HUES6 (cell line): ENCODE data around the gene DMRTB1.
"Not testable (repeated sequence)": the region's sequence is repeated elsewhere in the genome, so short reads cannot be mapped to it uniquely, and the experiment has no call there.

Experiments
- H3K27ac ChIP-seq: 2 replicates; pipeline ENCODE4 v1.7.0; 2013; ENCODE audit warnings: low read depth, mild to moderate bottlenecking, low read length, inconsistent platforms
- H3K27me3 ChIP-seq: 2 replicates; pipeline ENCODE4 v1.6.1; 2013; ENCODE audit warnings: low read length; ENCODE audit not compliant: control insufficient read depth, insufficient read depth
- H3K36me3 ChIP-seq: 2 replicates; pipeline ENCODE4 v1.6.1; 2013; ENCODE audit warnings: low read length; ENCODE audit not compliant: control insufficient read depth, insufficient read depth
- H3K4me1 ChIP-seq: 2 replicates; pipeline ENCODE4 v1.6.1; 2013; ENCODE audit warnings: low read length; ENCODE audit not compliant: control insufficient read depth, insufficient read depth
- H3K4me3 ChIP-seq: 2 replicates; pipeline ENCODE4 v1.5.1; 2013; ENCODE audit warnings: low read depth, low read length
- H3K9ac ChIP-seq: one replicate; pipeline ENCODE4 v1.6.1; 2013; ENCODE audit warnings: mild to moderate bottlenecking, low read length
- H3K9me3 ChIP-seq: 2 replicates; pipeline ENCODE4 v1.6.1; 2013; ENCODE audit warnings: low read depth, low read length; ENCODE audit not compliant: control insufficient read depth, insufficient read depth

The DMRTB1 gene

DNA sequence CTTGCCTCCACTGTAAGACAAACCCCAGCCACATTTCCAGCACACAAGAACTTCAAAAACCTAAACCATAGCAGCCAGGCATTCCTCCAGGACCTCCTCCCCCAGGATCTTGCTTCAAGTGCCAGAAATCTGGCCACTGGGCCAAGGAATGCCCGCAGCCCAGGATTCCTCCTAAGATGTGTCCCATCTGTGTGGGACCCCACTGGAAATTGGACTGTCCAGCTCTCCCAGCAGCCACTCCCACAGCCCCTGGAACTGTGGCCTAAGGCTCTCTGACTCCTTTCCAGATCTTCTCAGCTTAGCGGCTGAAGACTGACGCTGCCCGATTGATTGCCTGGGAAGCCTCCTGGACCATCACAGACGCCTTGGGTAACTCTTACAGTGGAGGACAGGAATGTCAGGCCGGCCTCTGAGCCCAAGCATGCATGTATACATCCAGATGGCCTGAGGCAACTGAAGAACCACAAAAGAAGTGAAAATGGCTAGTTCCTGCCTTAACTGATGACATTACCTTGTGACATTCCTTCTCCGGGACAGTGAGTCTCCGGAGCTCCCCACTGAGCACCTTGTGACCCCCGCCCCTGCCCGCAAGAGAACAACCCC lies 24.7 kb upstream of the DMRTB1 start:
- Histone ChIP-seq H3K27ac (peak overlapping the region; percentile 98; the same call in 1 of the 2 replicates), H3K4me1 (peaks cover 49% of the 10 kb centered on the region), H3K9me3 (peaks cover 20% of the 10 kb centered on the region), H3K4me3 (peak overlapping the region; percentile 59; the same call in 1 of the 2 replicates), H3K9ac (peak overlapping the region; percentile 93)
- H3K36me3 ChIP-seq, H3K27me3 ChIP-seq: not testable (repeated sequence)

GRCh38 chr1:53435151-53435550 lies 24.0 kb upstream of the DMRTB1 start:
- Histone ChIP-seq H3K27ac (peak overlapping the region; percentile 98; the same call in 1 of the 2 replicates), H3K36me3 (peaks cover 7% of the 10 kb centered on the region; the same call in 1 of the 2 replicates), H3K9me3 (peaks cover 20% of the 10 kb centered on the region)

GRCh38 chr1:53438427-53439336 lies 20.5 kb upstream of the DMRTB1 start:
- peaks cover 17% of the 10 kb centered on the region for H3K9me3 ChIP-seq
- H3K27me3 ChIP-seq, result no peaks in the 10 kb centered on the region
- H3K4me3 ChIP-seq, result peak overlapping the region; percentile 50
- H3K27ac ChIP-seq, result no peak overlapping the region; the same call in 1 of the 2 replicates
- H3K36me3 ChIP-seq, result peaks cover 7% of the 10 kb centered on the region; the same call in 1 of the 2 replicates
- H3K9ac ChIP-seq, result peak overlapping the region; percentile 81
- peaks cover 42% of the 10 kb centered on the region for H3K4me1 ChIP-seq

More at GRCh38 chr1:53435151-53435550, 24.0 kb upstream of the DMRTB1 start:
- no peaks in the 10 kb centered on the region for H3K27me3 ChIP-seq
- H3K9ac ChIP-seq, result peak overlapping the region; percentile 93
- H3K4me3 ChIP-seq, result peak overlapping the region; percentile 59; the same call in 1 of the 2 replicates
- peaks cover 45% of the 10 kb centered on the region for H3K4me1 ChIP-seq

GRCh38 chr1:53439337-53440207 lies 19.6 kb upstream of the DMRTB1 start:
- H3K4me1 ChIP-seq, result peaks cover 37% of the 10 kb centered on the region

DNA sequence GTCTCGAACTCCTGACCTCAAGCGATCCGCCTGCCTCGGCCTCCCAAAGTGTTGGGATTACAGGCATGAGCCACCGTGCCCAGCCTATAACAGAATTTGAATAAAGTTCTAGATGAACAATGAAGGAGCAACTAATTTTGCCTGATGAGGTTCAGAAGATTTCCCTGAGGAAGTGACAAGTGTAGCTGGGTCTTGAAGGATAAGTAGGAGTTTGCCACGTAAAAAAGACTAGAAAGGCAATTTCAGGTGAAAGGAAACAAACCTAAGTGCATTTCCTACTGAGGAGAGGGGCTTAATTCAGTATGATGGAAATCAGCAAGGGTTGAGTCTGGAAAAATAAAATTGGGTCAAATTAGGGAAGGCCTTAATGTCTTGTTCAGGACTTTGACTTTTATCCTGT lies 18.6 kb upstream of the DMRTB1 start:
- H3K36me3 ChIP-seq, result peaks cover 7% of the 10 kb centered on the region; the same call in 1 of the 2 replicates
- H3K4me3 ChIP-seq, result no peak overlapping the region
- no peaks in the 10 kb centered on the region for H3K27me3 ChIP-seq
- H3K27ac ChIP-seq, result no peak overlapping the region
- peak overlapping the region; percentile 47 for H3K9ac ChIP-seq
- H3K9me3 ChIP-seq, result peaks cover 18% of the 10 kb centered on the region
- peaks cover 33% of the 10 kb centered on the region for H3K4me1 ChIP-seq

More at GRCh38 chr1:53439337-53440207, 19.6 kb upstream of the DMRTB1 start:
- Histone ChIP-seq H3K4me3 (peak overlapping the region; percentile 50), H3K27ac (no peak overlapping the region; the same call in 1 of the 2 replicates), H3K36me3 (peaks cover 7% of the 10 kb centered on the region; the same call in 1 of the 2 replicates), H3K9me3 (peaks cover 16% of the 10 kb centered on the region), H3K9ac (peak overlapping the region; percentile 81), H3K27me3 (no peaks in the 10 kb centered on the region)

DNA sequence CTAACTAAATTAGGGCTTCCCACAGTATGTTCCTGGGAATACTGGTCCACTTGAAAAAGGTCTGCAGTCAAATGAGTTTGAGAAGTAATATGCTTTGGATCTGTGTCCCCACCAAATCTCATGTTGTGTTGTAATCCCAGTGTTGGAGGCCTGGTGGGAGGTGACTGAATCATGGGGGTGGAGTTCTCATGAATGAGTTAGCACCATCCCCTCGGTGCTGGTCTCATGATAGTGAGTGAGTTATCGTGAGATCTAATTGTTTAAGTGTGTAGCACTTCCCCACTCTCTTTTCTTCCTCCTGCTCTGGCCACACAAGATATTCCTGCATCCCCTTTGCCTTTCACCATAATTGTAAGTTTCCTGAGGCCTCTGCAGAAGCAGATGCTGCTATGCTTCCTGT lies 16.9 kb upstream of the DMRTB1 start:
- Histone ChIP-seq H3K9ac (peak overlapping the region; percentile 54), H3K27ac (peak overlapping the region; percentile 41; the same call in 1 of the 2 replicates), H3K4me3 (no peak overlapping the region), H3K4me1 (peaks cover 26% of the 10 kb centered on the region), H3K36me3 (peaks cover 7% of the 10 kb centered on the region; the same call in 1 of the 2 replicates), H3K27me3 (no peaks in the 10 kb centered on the region), H3K9me3 (peaks cover 21% of the 10 kb centered on the region)

- Histone ChIP-seq H3K9me3 (peaks cover 6% of the 10 kb centered on the region; the same call in 1 of the 2 replicates), H3K4me1 (peaks cover 54% of the 10 kb centered on the region), H3K36me3 (no peaks in the 10 kb centered on the region), H3K27me3 (no peaks in the 10 kb centered on the region), H3K9ac (no peak overlapping the region), H3K4me3 (no peak overlapping the region), H3K27ac (no peak overlapping the region; the same call in 1 of the 2 replicates)
These were observed 13.1 kb upstream of the DMRTB1 start for GRCh38 chr1:53446051-53446450.

GRCh38 chr1:53447413-53447812 lies 11.8 kb upstream of the DMRTB1 start:
- no peaks in the 10 kb centered on the region for H3K36me3 ChIP-seq
- H3K27me3 ChIP-seq, result no peaks in the 10 kb centered on the region
- peak overlapping the region; percentile 61 for H3K9ac ChIP-seq

GRCh38 chr1:53448241-53448841 lies 10.9 kb upstream of the DMRTB1 start:
- H3K4me1 ChIP-seq, result peaks cover 43% of the 10 kb centered on the region
- peak overlapping the region; percentile 85 for H3K9ac ChIP-seq
- peak overlapping the region; percentile 96 for H3K27ac ChIP-seq
- H3K27me3 ChIP-seq, result no peaks in the 10 kb centered on the region
- no peaks in the 10 kb centered on the region for H3K36me3 ChIP-seq
- H3K4me3 ChIP-seq, result peak overlapping the region; percentile 24; the same call in 1 of the 2 replicates
- peaks cover 6% of the 10 kb centered on the region; the same call in 1 of the 2 replicates for H3K9me3 ChIP-seq

More at GRCh38 chr1:53447413-53447812, 11.8 kb upstream of the DMRTB1 start:
- peak overlapping the region; percentile 96 for H3K27ac ChIP-seq
- H3K4me1 ChIP-seq, result peaks cover 46% of the 10 kb centered on the region
- H3K9me3 ChIP-seq, result peaks cover 6% of the 10 kb centered on the region; the same call in 1 of the 2 replicates
- no peak overlapping the region for H3K4me3 ChIP-seq

- peak overlapping the region; percentile 24; the same call in 1 of the 2 replicates for H3K4me3 ChIP-seq
- peak overlapping the region; percentile 96 for H3K27ac ChIP-seq
- H3K36me3 ChIP-seq, result no peaks in the 10 kb centered on the region
- peaks cover 6% of the 10 kb centered on the region; the same call in 1 of the 2 replicates for H3K9me3 ChIP-seq
- peak overlapping the region; percentile 85 for H3K9ac ChIP-seq
- H3K4me1 ChIP-seq, result peaks cover 46% of the 10 kb centered on the region
- no peaks in the 10 kb centered on the region for H3K27me3 ChIP-seq
These were observed 10.2 kb upstream of the DMRTB1 start for GRCh38 chr1:53449021-53449420.
